Cardiac muscle cell (in vitro differentiated cells and primary cell): ENCODE results near the gene TPRN. TPM values are rescaled to one million over a fixed set of nuclear protein-coding genes. Genes with fewer than 3 reads are reported as not detected.

ENCODE experiments used
- DNase-seq, 2 donors: peaks; one replicate each; pipeline versions ENCODE4 v3.0.0 to v3.0.0-alpha.2; 2010 to 2017; ENCODE audit warnings: low read depth in 1 of 2, low spot score in 1 of 2
- H3K27ac ChIP-seq: fragments of 200-600 bp; sonication (generic); 2 replicates; pipeline ENCODE4 v1.5.1; 2016
- H3K27me3 ChIP-seq: fragments of 200-600 bp; sonication (generic); 2 replicates; pipeline ENCODE4 v1.6.0; 2016; ENCODE audit warnings: control low read depth
- H3K36me3 ChIP-seq: fragments of 200-600 bp; sonication (generic); 2 replicates; pipeline ENCODE4 v1.5.1; 2016; ENCODE audit warnings: control low read depth
- H3K4me1 ChIP-seq: fragments of 200-600 bp; sonication (generic); 2 replicates; pipeline ENCODE4 v1.8.1; 2017; ENCODE audit warnings: low read depth, mild to moderate bottlenecking, mixed run types
- H3K4me3 ChIP-seq: fragments of 200-600 bp; sonication (generic); 2 replicates; pipeline ENCODE4 v1.5.1; 2016; ENCODE audit warnings: mild to moderate bottlenecking
- H3K9me3 ChIP-seq: fragments of 200-600 bp; sonication (generic); 2 replicates; pipeline ENCODE4 v1.5.1; 2017; ENCODE audit warnings: low read depth, mild to moderate bottlenecking, control low read depth
- CTCF ChIP-seq: IDR thresholded peaks from 2 replicates; pipeline ENCODE4 v1.5.1; 2012; ENCODE audit warnings: low read depth, mild to moderate bottlenecking, low read length
- polyA plus RNA-seq: library from polyadenylated mRNA; unstranded; fragments of >200 nt; fragmentation: Nextera tagmentation; extraction: Ambion mirVana; gene quantifications from 2 replicates; pipeline ENCODE4 v1.2.1, GENCODE V29; 2016
- total RNA-seq: library from RNA; depleted of rRNA; stranded (reverse); fragments of >200 nt; gene quantifications from 2 replicates; pipeline ENCODE4 v1.2.3, GENCODE V29; 2016

Gene TPRN
- total and polyA plus RNA-seq, 2 experiments from 2014 or later: 31.2 to 34.7 TPM

DNA sequence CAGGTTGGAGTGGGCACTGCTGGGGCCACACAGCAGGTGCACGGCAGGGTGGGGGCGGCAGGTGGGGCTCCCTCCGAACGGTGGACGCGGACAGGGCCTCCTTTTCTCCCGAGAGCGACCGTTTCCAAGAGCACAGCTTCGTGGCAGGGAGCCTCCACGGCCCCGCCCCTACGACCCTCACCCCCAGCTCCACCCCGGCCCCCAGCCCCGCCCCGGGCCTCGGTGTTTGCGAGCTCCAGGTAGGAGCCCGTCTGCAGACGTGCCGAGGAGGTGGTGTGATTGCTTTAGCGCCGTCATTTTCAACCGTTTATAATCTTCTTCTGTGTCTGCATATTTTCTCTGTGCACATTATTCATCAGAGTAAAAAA is 52.8 kb downstream of the TPRN start:
- Histone ChIP-seq H3K9me3 (no peaks in the 10 kb centered on the region), H3K4me1 (no peaks in the 10 kb centered on the region), H3K27me3 (peaks cover 65% of the 10 kb centered on the region), H3K27ac (no peak overlapping the region), H3K4me3 (no peak overlapping the region), H3K36me3 (no peaks in the 10 kb centered on the region)
- no peak for DNase-seq
- no peak for TF ChIP-seq CTCF

GRCh38 chr9:137147091-137147792 is 53.3 kb downstream of the TPRN start:
- DNase-seq: no peak
- no peak for TF ChIP-seq CTCF
- no peaks in the 10 kb centered on the region for H3K36me3 ChIP-seq
- H3K4me3 ChIP-seq: no peak overlapping the region
- no peak overlapping the region for H3K27ac ChIP-seq
- H3K9me3 ChIP-seq: no peaks in the 10 kb centered on the region
- H3K4me1 ChIP-seq: no peaks in the 10 kb centered on the region
- peaks cover 68% of the 10 kb centered on the region for H3K27me3 ChIP-seq

GRCh38 chr9:137146527-137146918 is 54.0 kb downstream of the TPRN start:
- no peak overlapping the region for H3K4me3 ChIP-seq
- peak in 1 of 2 donors; percentile 60 for DNase-seq
- H3K27me3 ChIP-seq: peaks cover 72% of the 10 kb centered on the region

DNA sequence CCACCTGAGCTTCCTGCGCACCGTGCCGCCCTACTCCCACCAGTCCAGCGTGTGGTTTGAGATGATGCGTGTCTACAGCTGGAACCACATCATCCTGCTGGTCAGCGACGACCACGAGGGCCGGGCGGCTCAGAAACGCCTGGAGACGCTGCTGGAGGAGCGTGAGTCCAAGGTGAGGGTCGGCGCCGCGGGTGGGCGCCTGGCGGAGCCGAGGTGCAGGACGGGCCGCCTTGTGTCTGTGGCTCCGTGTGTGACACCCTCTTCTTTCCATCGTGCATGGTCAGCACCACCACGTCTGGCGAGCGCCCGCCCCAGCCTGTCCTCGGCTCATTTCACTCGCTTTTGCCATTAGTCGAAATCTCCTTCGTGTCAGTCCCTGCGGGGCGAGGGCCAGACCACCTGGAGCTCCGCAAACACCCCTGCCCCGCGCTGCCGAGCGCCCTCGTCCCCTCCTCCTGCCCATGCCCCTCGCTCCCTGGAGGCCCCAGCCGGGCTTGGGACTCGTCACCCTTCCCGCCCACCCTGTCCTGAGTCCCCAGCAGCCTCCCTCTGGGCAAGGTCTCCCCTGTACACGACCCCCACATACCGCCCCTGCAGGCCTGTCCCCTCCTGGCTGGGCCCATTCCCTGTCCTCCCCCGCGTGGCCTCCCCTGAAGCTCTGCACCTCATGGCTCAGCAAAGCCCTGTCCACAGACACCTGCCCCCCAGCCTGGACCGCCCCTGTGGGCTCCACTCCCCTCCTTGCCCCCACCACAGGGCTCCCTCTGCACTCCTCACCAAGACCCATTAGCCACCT is 54.6 kb downstream of the TPRN start:
- H3K36me3 ChIP-seq: no peaks in the 10 kb centered on the region
- no peak for DNase-seq
- no peak overlapping the region for H3K4me3 ChIP-seq
- no peak for TF ChIP-seq CTCF
- no peak overlapping the region for H3K27ac ChIP-seq
- H3K27me3 ChIP-seq: peaks cover 78% of the 10 kb centered on the region
- H3K9me3 ChIP-seq: no peaks in the 10 kb centered on the region
- H3K4me1 ChIP-seq: no peaks in the 10 kb centered on the region

More at GRCh38 chr9:137146527-137146918, 54.0 kb downstream of the TPRN start:
- Histone ChIP-seq H3K36me3 (no peaks in the 10 kb centered on the region), H3K4me1 (no peaks in the 10 kb centered on the region), H3K9me3 (no peaks in the 10 kb centered on the region), H3K27ac (no peak overlapping the region)
- TF ChIP-seq CTCF: no peak

DNA sequence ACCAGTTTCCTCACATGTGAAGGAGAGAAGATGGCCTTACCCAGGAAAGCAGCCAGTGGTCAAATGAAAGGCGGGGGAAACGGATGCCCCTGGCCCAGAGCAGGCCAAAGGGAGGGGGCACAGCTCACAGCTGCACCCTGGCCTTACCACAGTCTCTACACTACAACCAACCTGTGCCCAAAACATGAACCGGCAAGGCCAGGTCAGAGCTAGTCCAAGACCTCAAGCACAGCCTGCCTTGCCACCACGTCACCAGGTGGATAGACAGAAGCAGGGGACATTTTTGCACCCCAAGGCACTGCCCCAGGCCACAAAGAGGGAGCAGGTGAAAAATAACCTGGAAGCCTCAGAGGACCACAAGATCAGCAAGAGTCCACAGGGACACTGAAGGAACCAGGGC is 57.1 kb downstream of the TPRN start:
- no peak overlapping the region for H3K27ac ChIP-seq
- TF ChIP-seq CTCF: no peak
- no peak for DNase-seq
- no peak overlapping the region for H3K4me3 ChIP-seq
- H3K4me1 ChIP-seq: no peaks in the 10 kb centered on the region
- no peaks in the 10 kb centered on the region for H3K9me3 ChIP-seq
- no peaks in the 10 kb centered on the region for H3K36me3 ChIP-seq
- peaks cover 87% of the 10 kb centered on the region for H3K27me3 ChIP-seq
